B cell (primary cell): ENCODE data around the gene CACNA1G. TPM values are rescaled to one million over a fixed set of nuclear protein-coding genes. Genes with fewer than 3 reads are reported as not detected.

ENCODE experiments used
- ATAC-seq: fragments of 200-7000 bp; cut with Tn5 transposase; one replicate; pipeline ENCODE4 v1.10.0; 2021; ENCODE audit warnings: low read depth, mild to moderate bottlenecking, moderate number of reproducible peaks, moderate library complexity
- CTCF ChIA-PET: fragments of 350-600 bp; sonication (Branson Sonifier 250); formaldehyde crosslinking; loops from one replicate; lab custom pipeline; 2021; ENCODE audit warnings: antibody characterized with exemption, inconsistent platforms; lab: Charles Lee
- POLR2A ChIA-PET: fragments of 350-600 bp; sonication (Branson Sonifier 250); formaldehyde crosslinking; loops from one replicate; lab custom pipeline; 2021; ENCODE audit warnings: antibody characterized with exemption; lab: Charles Lee
- DNase-seq: peaks from one replicate; pipeline ENCODE4 v3.0.0; 2013
- H2AFZ ChIP-seq: 2 replicates; pipeline ENCODE4 v1.6.1; 2012; ENCODE audit warnings: mild to moderate bottlenecking, low read depth, low read length; ENCODE audit not compliant: insufficient read depth, poor library complexity, severe bottlenecking
- H3K27ac ChIP-seq, 2 donors: 1 replicate in 1 of 2; 2 replicates in 1 of 2; pipeline ENCODE4 v1.5.1; 2012 to 2013; ENCODE audit warnings: low read length in 2 of 2, mild to moderate bottlenecking in 2 of 2, moderate library complexity in 1 of 2
- H3K27me3 ChIP-seq, 4 experiments: fragments of 200-600 bp in 1 of 4; sonication (generic) in 1 of 4; replicated peaks in 1 of 4; 1 replicate in 2 of 4; 2 replicates in 2 of 4; pipeline versions ENCODE4 v1.6.1 to v1.7.0; 2013 to 2016; ENCODE audit warnings: low read length in 3 of 4, mild to moderate bottlenecking in 2 of 4, mixed read lengths in 1 of 4, moderate library complexity in 1 of 4; ENCODE audit not compliant: insufficient read depth in 4 of 4, control insufficient read depth in 3 of 4; ENCODE audit errors: control extremely low read depth in 1 of 4
- H3K36me3 ChIP-seq, 2 experiments: replicated peaks in 1 of 2; 1 replicate in 1 of 2; 2 replicates in 1 of 2; pipeline versions ENCODE4 v1.6.1 to v1.7.1; 2013; ENCODE audit warnings: low read length in 1 of 2; ENCODE audit not compliant: insufficient read depth in 2 of 2, control insufficient read depth in 1 of 2; ENCODE audit errors: control extremely low read depth in 1 of 2, extremely low read depth in 1 of 2
- H3K4me1 ChIP-seq, 2 donors: fragments of 200-600 bp in 1 of 2; sonication (generic) in 1 of 2; 1 replicate in 1 of 2; 2 replicates in 1 of 2; pipeline versions ENCODE4 v1.5.1 to v1.6.1; 2013 to 2017; ENCODE audit warnings: low read length in 2 of 2; ENCODE audit not compliant: control insufficient read depth in 2 of 2, insufficient read depth in 2 of 2
- H3K4me2 ChIP-seq: replicated peaks from 2 replicates; pipeline ENCODE3; 2012; ENCODE audit warnings: mild to moderate bottlenecking, low read depth, low read length; ENCODE audit not compliant: poor library complexity, severe bottlenecking
- H3K4me3 ChIP-seq, 5 experiments: fragments of 200-600 bp in 1 of 5; sonication (generic) in 1 of 5; 1 replicate in 3 of 5; 2 replicates in 2 of 5; pipeline versions ENCODE4 v1.5.1 to v1.7.0; 2011 to 2016; ENCODE audit warnings: low read length in 4 of 5, mild to moderate bottlenecking in 4 of 5, low read depth in 2 of 5, control low read depth in 1 of 5, moderate library complexity in 1 of 5; ENCODE audit not compliant: insufficient read depth in 1 of 5; ENCODE audit errors: control extremely low read depth in 1 of 5, extremely low read depth in 1 of 5
- H3K79me2 ChIP-seq: fragments of 200-600 bp; sonication (generic); one replicate; pipeline ENCODE4 v1.6.0; 2016; ENCODE audit warnings: low read length; ENCODE audit not compliant: control insufficient read depth, insufficient read depth
- H3K9ac ChIP-seq: fragments of 200-600 bp; sonication (generic); 2 replicates; pipeline ENCODE4 v1.6.1; 2017; ENCODE audit warnings: mild to moderate bottlenecking, low read length, moderate library complexity
- H3K9me3 ChIP-seq, 3 donors: one replicate each; pipeline versions ENCODE4 v1.6.1 to v1.7.1; 2013; ENCODE audit warnings: low read length in 2 of 3; ENCODE audit not compliant: control insufficient read depth in 2 of 3, insufficient read depth in 1 of 3; ENCODE audit errors: control extremely low read depth in 1 of 3
- H4K20me1 ChIP-seq: 2 replicates; pipeline ENCODE4 v1.6.0; 2012; ENCODE audit warnings: mild to moderate bottlenecking, low read length; ENCODE audit not compliant: insufficient read depth, control insufficient read depth, poor library complexity, severe bottlenecking
- H3K27ac Mint-ChIP-seq: one replicate; pipeline ENCODE4 v1.8.0; 2021; ENCODE audit warnings: mixed read lengths
- H3K27me3 Mint-ChIP-seq: one replicate; pipeline ENCODE4 v1.8.0; 2021; ENCODE audit warnings: mixed read lengths
- H3K4me1 Mint-ChIP-seq: one replicate; pipeline ENCODE4 v1.8.0; 2021; ENCODE audit warnings: mixed read lengths
- H3K4me3 Mint-ChIP-seq: one replicate; pipeline ENCODE4 v1.8.0; 2021; ENCODE audit warnings: mixed read lengths
- H3K9me3 Mint-ChIP-seq: one replicate; pipeline ENCODE4 v1.8.0; 2022; ENCODE audit warnings: mixed read lengths; ENCODE audit not compliant: insufficient read depth
- CTCF ChIP-seq: fragments of 200-600 bp; IDR thresholded peaks from one replicate; pipeline ENCODE4 v1.8.0; 2022; ENCODE audit warnings: antibody characterized with exemption, mild to moderate bottlenecking
- EZH2 ChIP-seq: IDR thresholded peaks from 2 replicates; pipeline ENCODE4 v1.6.1; 2012; ENCODE audit warnings: borderline replicate concordance, low read depth, mild to moderate bottlenecking, moderate library complexity, low read length; ENCODE audit not compliant: insufficient read depth, poor library complexity, severe bottlenecking
- WGBS: methylation state at CpG from one replicate; pipeline ENCODE4 v1.1.5; 2013; ENCODE audit warnings: missing lambda C conversion rate; ENCODE audit not compliant: insufficient coverage; 5-methylcytosine and 5-hydroxymethylcytosine counted together
- intact Hi-C: fragments of 100-400 bp; cut with micrococcal nuclease; formaldehyde crosslinking; loops from one replicate; pipeline ENCODE4 v1.10.0; 2022
- polyA plus RNA-seq: library from polyadenylated mRNA; depleted of rRNA; stranded (reverse); fragments of >200 nt; gene quantifications from 2 replicates; pipeline ENCODE4 v1.2.3, GENCODE V29; 2012
- total RNA-seq, 2 donors: library from RNA; stranded (reverse); fragments of 120-200 nt in 1 of 2; gene quantifications; 1 replicate in 1 of 2; 2 replicates in 1 of 2; pipeline versions ENCODE4 v1.2.3 to v1.2.4, GENCODE V29; 2013 to 2022

CACNA1G gene
- total and polyA plus RNA-seq, 2 donors (not counting 1 experiment from before 2014, with no cell fraction given), result 0.12 TPM; not detected in 1

DNA sequence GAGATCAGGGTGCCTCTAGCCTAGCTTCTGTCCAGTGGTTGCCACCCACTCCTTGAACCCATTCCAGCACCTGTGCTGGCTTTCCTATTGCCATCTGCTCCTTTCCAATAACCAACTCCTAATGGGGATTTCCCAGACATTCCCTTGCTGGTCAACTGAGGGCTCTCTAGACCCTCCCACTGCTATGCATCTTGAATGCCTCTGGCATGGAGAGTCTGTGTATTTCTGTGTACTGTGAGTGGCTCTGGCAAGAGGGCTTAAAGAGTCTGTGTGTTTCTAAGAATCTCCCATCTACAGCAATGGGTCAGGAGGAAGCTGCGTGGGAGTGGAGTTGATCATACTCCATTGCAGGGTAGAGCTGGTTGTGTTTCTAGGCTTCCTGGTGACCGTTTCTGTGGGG is 39.0 kb upstream of the CACNA1G start:
- H3K27ac ChIP-seq, result no peak overlapping the region
- no peak for ATAC-seq
- WGBS, result 63% methylated on average over 1 of the region's 2 CpGs
- H2AFZ ChIP-seq, result no peak overlapping the region
- TF ChIP-seq EZH2 (no peak), CTCF (no peak)
- H3K36me3 ChIP-seq, result no peaks in the 10 kb centered on the region
- no peak for DNase-seq
- no peak overlapping the region for H3K4me3 Mint-ChIP-seq
- no peak overlapping the region for H3K4me2 ChIP-seq
- POLR2A ChIA-PET, result no interaction called here
- no peak overlapping the region for H3K9ac ChIP-seq
- H4K20me1 ChIP-seq, result no peaks in the 10 kb centered on the region
- H3K4me1 ChIP-seq, result no peaks in the 10 kb centered on the region
- no peaks in the 10 kb centered on the region for H3K79me2 ChIP-seq
- no peaks in the 10 kb centered on the region for H3K27me3 ChIP-seq
- H3K4me3 ChIP-seq, result no peak overlapping the region
- H3K27me3 Mint-ChIP-seq, result no peaks in the 10 kb centered on the region
- no peaks in the 10 kb centered on the region for H3K9me3 Mint-ChIP-seq
- CTCF ChIA-PET, result no interaction called here
- no peaks in the 10 kb centered on the region for H3K9me3 ChIP-seq
- H3K4me1 Mint-ChIP-seq, result no peaks in the 10 kb centered on the region
- intact Hi-C loops, result no loop called here
- no peak overlapping the region for H3K27ac Mint-ChIP-seq

- CTCF ChIA-PET, result no interaction called here
- H3K4me3 Mint-ChIP-seq, result no peak overlapping the region
- H3K9me3 Mint-ChIP-seq, result no peaks in the 10 kb centered on the region
- no peaks in the 10 kb centered on the region for H4K20me1 ChIP-seq
- no peaks in the 10 kb centered on the region for H3K27me3 Mint-ChIP-seq
- H3K4me3 ChIP-seq, result no peak overlapping the region
- no peaks in the 10 kb centered on the region for H3K4me1 ChIP-seq
- H3K27me3 ChIP-seq, result peaks cover 0 to 4% (median under 1%) of the 10 kb centered on the region in 4 experiments
- DNase-seq (no peak), ATAC-seq (no peak)
- no peaks in the 10 kb centered on the region for H3K9me3 ChIP-seq
- no peak overlapping the region for H3K9ac ChIP-seq
- H3K4me2 ChIP-seq, result no peak overlapping the region
- intact Hi-C loops, result no loop called here
- H3K79me2 ChIP-seq, result no peaks in the 10 kb centered on the region
- POLR2A ChIA-PET, result no interaction called here
- TF ChIP-seq CTCF, result no peak
- TF ChIP-seq EZH2, result no peak
- no peak overlapping the region for H2AFZ ChIP-seq
- no peak overlapping the region for H3K27ac Mint-ChIP-seq
- H3K36me3 ChIP-seq, result no peaks in the 10 kb centered on the region
- no peak overlapping the region for H3K27ac ChIP-seq
- no peaks in the 10 kb centered on the region for H3K4me1 Mint-ChIP-seq
- WGBS, result 92% methylated on average over 10 of the region's 10 CpGs
Observed at GRCh38 chr17:50522766-50523165, 37.7 kb upstream of the CACNA1G start.
